ENCODE data around the gene C12orf76. TPM values are rescaled to one million over a fixed set of nuclear protein-coding genes. Genes with fewer than 3 reads are reported as not detected.

Gene C12orf76
- total and polyA plus RNA-seq, 10 of the 15 experiments (the other 5 are each of a cell fraction or from before 2014, with no cell fraction given) = 3.6 to 20.4 (median 10.7) TPM

GRCh38 chr12:110075880-110076279 is 27.6 kb upstream of the C12orf76 start:
- H4K20me1 ChIP-seq (ENCODE audit: control insufficient read depth, insufficient read depth) = no peaks in the 10 kb centered on the region
- no peak for FAIRE-seq
- H3K9ac ChIP-seq (ENCODE audit: control insufficient read depth, insufficient read depth, low read length) = no peak overlapping the region
- no peaks in the 10 kb centered on the region for H3K27me3 ChIP-seq (replicated peaks in 1 of 2; ENCODE audit: control insufficient read depth in 2 of 2, insufficient read depth in 2 of 2, low read length in 1 of 2)
- no peak for ATAC-seq
- WGBS (ENCODE audit: insufficient coverage, insufficient replicate concordance, low lambda C conversion rate, missing lambda C conversion rate) = 84% methylated on average over 1 of the region's 1 CpG
- no peak overlapping the region for H3K4me3 ChIP-seq
- CTCF ChIA-PET = no interaction called here
- no peak overlapping the region for H3K4me2 ChIP-seq (ENCODE audit: control insufficient read depth, insufficient read depth)
- H3K4me1 ChIP-seq (ENCODE audit: control insufficient read depth, insufficient read depth, low read length) = peaks cover 27% of the 10 kb centered on the region
- RAD21 ChIA-PET (ENCODE audit: unreplicated experiment) = no interaction called here
- no TSS peak for BruUV-seq (replicated peaks)
- no peaks in the 10 kb centered on the region for H3K79me2 ChIP-seq (ENCODE audit: control insufficient read depth, insufficient read depth, low read length)
- SMC1A ChIA-PET (ENCODE audit: uncharacterized antibody, unreplicated experiment) = interaction anchor here (1.2 kb wide), 1 partner anchor 10 kb away, joined by 3 read pairs; no protein-coding TSS in a partner anchor
- no peak overlapping the region for H2AFZ ChIP-seq (ENCODE audit: control insufficient read depth, low read depth, low read length)
- POLR2A ChIA-PET = no interaction called here
- no peaks in the 10 kb centered on the region for H3K36me3 ChIP-seq (ENCODE audit: control insufficient read depth in 2 of 2, insufficient read depth in 2 of 2, low read length in 1 of 2)
- intact Hi-C loops (cut with micrococcal nuclease; ENCODE audit: unreplicated experiment) = no loop called here
- TF ChIP-seq ZNF24 (IDR thresholded peaks at IDR 0.05) (peak; percentile 54; the same call in 1 of the 2 replicates), PAX5 (IDR thresholded peaks at IDR 0.05; ENCODE audit: borderline replicate concordance, low read depth, low read length) (no peak)
- DNase-seq (ENCODE audit: low read depth, low spot score) = no peak
- in situ Hi-C loops (cut with MboI) = no loop called here
- no peak overlapping the region for H3K27ac ChIP-seq (ENCODE audit: control insufficient read depth, insufficient read depth)
- no peaks in the 10 kb centered on the region; the same call in 2 of the 3 replicates for H3K9me3 ChIP-seq (replicated peaks; ENCODE audit: control insufficient read depth, insufficient read depth, low read length)

GRCh38 chr12:110074089-110074488 is 25.8 kb upstream of the C12orf76 start:
- no peak for FAIRE-seq
- SMC1A ChIA-PET (ENCODE audit: uncharacterized antibody, unreplicated experiment) = interaction anchor here (1.1 to 1.6 kb wide), 3 partner anchors 11 to 299 kb away, joined by 3 to 4 read pairs (median 3); no protein-coding TSS in a partner anchor
- no peaks in the 10 kb centered on the region for H4K20me1 ChIP-seq (ENCODE audit: control insufficient read depth, insufficient read depth)
- no peaks in the 10 kb centered on the region for H3K36me3 ChIP-seq (ENCODE audit: control insufficient read depth in 2 of 2, insufficient read depth in 2 of 2, low read length in 1 of 2)
- peaks cover 14% of the 10 kb centered on the region for H3K4me1 ChIP-seq (ENCODE audit: control insufficient read depth, insufficient read depth, low read length)
- no peak overlapping the region for H3K4me3 ChIP-seq
- BruUV-seq (replicated peaks) = no TSS peak
- H3K27ac ChIP-seq (ENCODE audit: control insufficient read depth, insufficient read depth) = no peak overlapping the region
- DNase-seq (ENCODE audit: low read depth, low spot score) = no peak
- no peak for ATAC-seq
- H3K9ac ChIP-seq (ENCODE audit: control insufficient read depth, insufficient read depth, low read length) = no peak overlapping the region
- no peak overlapping the region for H3K4me2 ChIP-seq (ENCODE audit: control insufficient read depth, insufficient read depth)
- WGBS (ENCODE audit: insufficient coverage, insufficient replicate concordance, low lambda C conversion rate, missing lambda C conversion rate) = 98% methylated on average over 5 of the region's 5 CpGs
- no peaks in the 10 kb centered on the region for H3K27me3 ChIP-seq (replicated peaks in 1 of 2; ENCODE audit: control insufficient read depth in 2 of 2, insufficient read depth in 2 of 2, low read length in 1 of 2)
- H3K9me3 ChIP-seq (replicated peaks; ENCODE audit: control insufficient read depth, insufficient read depth, low read length) = no peaks in the 10 kb centered on the region; the same call in 2 of the 3 replicates
- RAD21 ChIA-PET (ENCODE audit: unreplicated experiment) = interaction anchor here (1.0 kb wide), 1 partner anchor 23 kb away, joined by 5 read pairs; no protein-coding TSS in a partner anchor
- H2AFZ ChIP-seq (ENCODE audit: control insufficient read depth, low read depth, low read length) = no peak overlapping the region
- in situ Hi-C loops (cut with MboI) = no loop called here
- intact Hi-C loops (cut with micrococcal nuclease; ENCODE audit: unreplicated experiment) = no loop called here
- H3K79me2 ChIP-seq (ENCODE audit: control insufficient read depth, insufficient read depth, low read length) = no peaks in the 10 kb centered on the region
- CTCF ChIA-PET = interaction anchor here (0.6 to 1.3 kb wide), 5 partner anchors 10 to 280 kb away, joined by 3 to 5 read pairs (median 3); no protein-coding TSS in a partner anchor
- POLR2A ChIA-PET = interaction anchor here (0.6 to 0.8 kb wide), 3 partner anchors 21 to 294 kb away, joined by 4 to 7 read pairs (median 5); no protein-coding TSS in a partner anchor
- TF ChIP-seq ZNF217 (IDR thresholded peaks at IDR 0.05) (no peak), ZBTB4 (CRISPR knock-in tag; IDR thresholded peaks at IDR 0.05) (no peak), SP1 (IDR thresholded peaks at IDR 0.05; ENCODE audit: low read depth, low read length) (no peak), TCF7 (IDR thresholded peaks at IDR 0.05; ENCODE audit: borderline replicate concordance) (no peak), ZBTB33 (IDR thresholded peaks at IDR 0.05) (no peak), NBN (IDR thresholded peaks at IDR 0.05) (no peak), RELB (IDR thresholded peaks at IDR 0.05; ENCODE audit: low read depth) (no peak)

Data from GM12878 (cell line).